GM21447 (cell line): ENCODE measurements around the gene GALNS.
"Not testable (repeated sequence)": the region's sequence is repeated elsewhere in the genome, so short reads cannot be mapped to it uniquely, and the experiment has no call there.

Experiments used
- ATAC-seq: cut with Tn5 transposase; IDR thresholded peaks from one replicate; pipeline ENCODE4 v1.9.1; 2021; ENCODE audit not compliant: unreplicated experiment

GALNS gene

GRCh38 chr16:88889702-88890352 lies 33.1 kb upstream of the GALNS start:
- ATAC-seq = not testable (repeated sequence)

- no peak for ATAC-seq
Observed at GRCh38 chr16:88888461-88889387, 32.0 kb upstream of the GALNS start.

- ATAC-seq = no peak
Observed at GRCh38 chr16:88888057-88888456, 31.3 kb upstream of the GALNS start.

GRCh38 chr16:88886845-88887521 lies 30.2 kb upstream of the GALNS start:
- ATAC-seq = no peak

GRCh38 chr16:88886420-88886844 lies 29.7 kb upstream of the GALNS start:
- ATAC-seq = no peak

GRCh38 chr16:88885693-88886280 lies 29.0 kb upstream of the GALNS start:
- no peak for ATAC-seq

GRCh38 chr16:88884569-88885271 lies 28.0 kb upstream of the GALNS start:
- no peak for ATAC-seq

GRCh38 chr16:88883946-88884345 lies 27.2 kb upstream of the GALNS start:
- ATAC-seq = no peak

GRCh38 chr16:88883117-88883895 lies 26.6 kb upstream of the GALNS start:
- no peak for ATAC-seq

- ATAC-seq = no peak
Observed at GRCh38 chr16:88882358-88883030, 25.7 kb upstream of the GALNS start.

- no peak for ATAC-seq
Observed at GRCh38 chr16:88881675-88882357, 25.1 kb upstream of the GALNS start.

- no peak for ATAC-seq
Observed at GRCh38 chr16:88881007-88881615, 24.4 kb upstream of the GALNS start.

GRCh38 chr16:88880226-88881006 lies 23.7 kb upstream of the GALNS start:
- ATAC-seq = no peak

GRCh38 chr16:88879788-88880055 lies 23.0 kb upstream of the GALNS start:
- ATAC-seq = no peak

- no peak for ATAC-seq
Observed at GRCh38 chr16:88878967-88879787, 22.4 kb upstream of the GALNS start.

GRCh38 chr16:88878356-88878755 lies 21.6 kb upstream of the GALNS start:
- ATAC-seq = no peak
